Hematopoietic multipotent progenitor cell treated with erythropoietin and hydrocortisone succinate and interleukin-3 and kit ligand, for 4 days (in vitro differentiated cells): ENCODE data around the gene CD9.
"Not testable (repeated sequence)": the region's sequence is repeated elsewhere in the genome, so short reads cannot be mapped to it uniquely, and the experiment has no call there.

Experiments used
- DNase-seq: peaks from one replicate; pipeline ENCODE4 v3.0.0-alpha.2; 2015

Gene CD9

DNA sequence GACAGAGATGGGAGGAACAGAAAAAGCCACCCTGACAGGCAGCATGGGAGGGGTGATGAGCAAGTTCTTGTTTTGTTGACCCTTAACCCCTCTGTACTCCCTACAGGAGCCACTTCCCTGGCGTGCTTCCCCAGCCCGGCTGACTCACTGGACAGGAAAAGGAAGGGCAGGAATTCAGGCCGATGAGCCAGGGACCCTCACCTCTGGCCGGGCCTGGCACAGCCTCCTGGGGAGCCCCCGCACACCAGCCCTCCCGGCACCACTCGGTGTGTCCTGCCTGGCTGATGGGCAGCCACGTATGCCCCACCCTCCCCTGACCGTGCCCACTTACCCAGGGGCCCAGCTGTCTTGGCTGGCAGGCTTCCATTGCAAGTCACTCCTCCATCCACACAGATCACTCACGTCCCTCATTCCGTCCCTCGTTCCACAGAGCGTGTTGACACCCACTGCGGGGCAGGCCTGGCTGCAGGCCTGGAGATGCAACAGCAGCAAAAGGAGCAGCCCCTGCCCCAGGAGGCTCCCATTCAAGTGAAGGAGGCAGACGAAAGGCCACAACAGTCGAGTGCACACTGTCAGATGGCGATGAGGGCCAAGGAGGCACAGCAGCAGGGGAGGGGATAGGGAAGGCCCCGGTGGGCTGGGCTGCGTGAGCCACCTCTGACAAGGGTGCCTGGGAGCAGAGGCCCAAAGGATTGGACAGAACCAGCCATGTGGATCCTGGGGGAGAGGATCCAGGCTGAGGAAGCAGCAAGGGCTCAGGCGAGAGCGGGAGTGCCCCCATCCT, 19.7 kb upstream of the CD9 start:
- DNase-seq = no peak

GRCh38 chr12:6181166-6181565, 19.0 kb upstream of the CD9 start:
- no peak for DNase-seq

- no peak for DNase-seq
These were observed 18.5 kb upstream of the CD9 start for GRCh38 chr12:6181583-6182278.

DNA sequence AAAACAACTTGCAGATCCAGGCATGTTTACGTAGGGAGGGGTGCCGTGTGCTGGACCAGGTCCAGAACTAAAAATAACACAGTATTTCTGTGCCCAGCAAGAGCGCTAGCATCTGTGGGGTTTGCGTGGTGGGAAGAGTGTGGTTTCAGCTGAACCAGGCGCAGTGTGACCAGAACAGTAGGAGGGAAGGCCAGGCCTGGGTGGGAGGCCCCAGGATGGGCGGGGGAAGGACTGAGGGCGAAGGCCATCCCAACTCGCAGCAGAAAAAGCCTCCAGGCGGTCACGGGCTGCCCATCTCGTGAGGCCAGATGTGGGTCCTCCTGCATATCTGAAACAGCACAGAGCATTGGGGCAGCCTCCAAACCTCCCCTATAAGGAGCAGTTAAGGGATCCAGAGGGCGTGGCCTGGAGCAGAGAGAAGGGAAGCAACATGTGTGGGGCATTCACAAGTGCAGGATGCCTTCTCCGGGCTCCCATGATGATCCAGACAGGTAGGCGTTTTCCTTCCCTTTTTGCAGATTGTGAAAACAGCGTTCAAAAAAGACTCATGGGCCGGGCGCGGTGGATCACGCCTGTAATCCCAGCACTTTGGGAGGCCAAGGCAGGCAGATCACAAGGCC, 17.8 kb upstream of the CD9 start:
- peak; percentile 73 for DNase-seq

- no peak for DNase-seq
These were observed 16.3 kb upstream of the CD9 start for GRCh38 chr12:6183689-6184428.

- no peak for DNase-seq
These were observed 14.0 kb upstream of the CD9 start for GRCh38 chr12:6185961-6186827.

DNA sequence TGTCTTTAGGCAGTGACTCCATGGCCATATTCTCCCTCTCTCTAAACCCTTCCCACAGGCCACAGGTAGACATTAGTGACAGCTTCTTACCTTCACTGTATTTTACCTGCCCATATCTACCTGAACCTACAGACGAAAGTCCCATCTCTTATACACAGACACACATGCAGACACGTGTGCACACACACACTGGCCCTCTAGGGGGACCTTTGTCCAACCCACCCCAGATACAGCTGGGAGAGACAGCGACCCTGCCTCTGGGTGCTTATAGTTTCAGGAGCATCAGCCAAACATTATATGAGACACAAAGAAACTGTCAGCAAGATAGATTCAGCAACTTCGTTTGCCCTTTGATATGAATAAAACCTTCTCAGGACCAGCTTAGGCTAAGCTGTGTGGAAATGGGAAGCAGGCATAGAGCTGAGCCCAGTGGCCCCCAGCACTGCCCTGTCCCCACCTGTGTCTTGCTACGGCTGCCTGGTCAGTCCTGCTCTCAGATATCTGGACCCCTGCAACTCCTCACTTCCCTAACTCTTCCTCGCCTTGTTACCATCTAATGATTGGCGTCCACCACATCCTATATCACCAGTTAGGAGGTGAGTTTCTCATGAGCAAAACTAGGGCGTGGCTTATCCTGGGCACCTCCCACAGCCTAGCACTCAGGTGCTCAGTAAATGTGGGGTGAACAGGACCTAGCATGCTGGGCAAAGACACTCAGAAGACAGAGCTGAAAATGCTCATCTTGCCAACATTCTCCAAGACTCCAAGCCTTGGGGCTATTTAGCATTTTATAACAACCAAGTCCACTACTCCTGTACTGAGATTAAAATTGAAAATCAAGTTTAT, 12.0 kb upstream of the CD9 start:
- no peak for DNase-seq

- no peak for DNase-seq
These were observed 11.2 kb upstream of the CD9 start for GRCh38 chr12:6189028-6189427.

DNA sequence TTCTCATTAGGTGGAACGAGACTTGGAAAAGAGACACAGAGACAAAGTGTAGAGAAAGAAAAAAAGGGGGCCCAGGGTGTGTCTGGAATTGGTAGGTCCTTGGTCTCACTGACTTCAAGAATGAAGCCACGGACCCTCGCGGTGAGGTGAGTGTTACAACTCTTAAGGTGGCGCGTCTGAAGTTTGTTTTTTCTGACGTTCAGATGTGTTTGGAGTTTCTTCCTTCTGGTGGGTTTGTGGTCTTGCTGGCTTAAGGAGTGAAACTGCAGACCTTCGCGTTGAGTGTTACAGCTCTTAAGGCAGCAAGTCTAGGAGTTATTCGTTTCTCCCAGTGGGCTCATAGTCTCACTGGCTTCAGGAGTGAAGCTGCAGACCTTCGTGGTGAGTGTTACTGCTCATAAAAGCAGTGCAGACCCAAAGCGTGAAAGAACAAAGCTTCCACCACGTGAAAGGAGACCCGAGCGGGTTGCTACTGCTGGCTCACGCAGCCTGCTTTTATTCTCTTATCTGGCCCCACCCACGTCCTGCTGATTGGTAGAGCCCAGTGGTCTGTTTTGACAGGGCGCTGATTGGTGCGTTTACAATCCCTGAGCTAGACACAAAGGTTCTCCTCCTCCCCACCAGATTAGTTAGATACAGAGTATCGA, 10.1 kb upstream of the CD9 start:
- DNase-seq = not testable (repeated sequence)

- DNase-seq = not testable (repeated sequence)
These were observed 9.3 kb upstream of the CD9 start for GRCh38 chr12:6190767-6191530.

DNA sequence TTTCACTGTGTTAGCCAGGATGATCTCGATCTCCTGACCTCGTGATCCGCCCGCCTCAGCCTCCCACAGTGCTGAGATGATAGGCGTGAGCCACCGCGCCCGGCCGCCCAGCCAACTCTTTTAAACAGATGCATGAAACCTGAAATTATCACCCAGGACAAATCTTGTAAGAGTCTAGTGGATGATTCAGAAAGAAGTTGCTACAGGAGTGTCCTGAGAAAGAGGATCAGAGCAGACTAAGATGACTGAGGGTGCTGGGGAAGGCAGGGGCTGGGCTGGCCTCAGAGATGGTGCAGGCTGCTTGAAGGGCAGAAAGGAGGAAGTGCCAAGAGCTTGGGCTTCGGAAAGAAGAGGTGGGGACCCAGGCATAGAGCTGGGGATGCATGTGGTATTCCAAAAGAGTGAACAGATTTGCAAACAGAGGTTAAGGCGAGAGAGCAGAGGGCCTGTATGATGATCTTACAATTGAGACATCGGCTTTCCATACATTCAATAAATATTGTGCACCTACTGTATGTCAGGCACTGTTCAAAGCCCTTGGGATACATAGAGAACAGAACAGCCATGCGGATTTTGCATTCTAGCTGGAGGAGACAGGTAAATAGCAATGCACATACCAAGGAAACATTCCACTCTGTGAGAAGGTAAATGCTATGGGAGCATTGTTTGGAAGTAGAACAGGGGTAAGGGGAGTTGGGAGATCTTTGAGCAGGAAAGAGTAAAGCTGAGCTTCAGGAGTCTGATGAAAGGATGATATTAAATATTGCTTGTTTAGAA, 7.4 kb upstream of the CD9 start:
- DNase-seq = peak; percentile 55

DNA sequence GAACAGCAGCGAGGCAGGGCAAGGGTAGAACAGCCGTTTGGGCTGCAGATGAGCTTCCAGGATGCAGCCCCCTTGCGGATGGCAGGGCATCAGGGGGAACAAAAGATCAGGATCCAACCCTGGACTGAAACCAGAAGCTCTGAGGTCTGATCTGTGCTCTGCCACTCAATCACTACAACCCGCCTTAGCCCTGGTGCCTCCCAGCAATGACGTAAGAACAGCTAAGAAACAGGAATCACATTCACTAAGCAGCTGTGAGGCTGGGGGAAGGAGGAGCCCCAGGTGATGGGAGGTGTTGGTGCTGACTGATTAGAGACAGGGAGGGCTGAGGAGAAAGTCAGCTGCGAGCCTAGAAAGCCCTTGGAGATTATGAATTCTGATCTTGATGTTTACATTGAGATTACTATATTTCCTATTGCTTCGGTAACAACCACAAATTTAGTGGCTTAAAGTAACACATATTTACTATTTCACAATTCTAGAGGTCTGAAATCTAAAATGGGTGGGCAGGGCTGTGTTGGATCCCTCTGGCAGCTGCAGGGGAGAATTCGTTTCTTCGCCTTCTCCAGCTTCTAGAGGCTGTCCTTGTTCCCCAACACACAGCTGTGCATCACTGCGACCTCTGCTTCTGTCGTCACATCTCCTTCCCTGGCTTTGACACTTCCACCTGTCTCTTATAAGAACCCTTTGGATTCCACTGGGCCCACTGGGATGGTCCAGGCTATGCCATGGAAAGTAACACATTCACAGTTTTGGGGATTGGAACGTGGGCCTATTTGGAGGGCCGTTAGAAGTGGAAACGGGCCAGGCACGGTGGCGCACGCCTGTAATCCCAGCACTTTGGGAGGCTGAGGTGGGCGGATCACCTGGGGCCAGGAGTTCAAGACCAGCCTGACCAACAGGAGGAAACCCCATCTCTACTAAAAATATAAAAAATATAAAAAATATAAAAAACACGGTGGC, 6.1 kb upstream of the CD9 start:
- peak; percentile 55 for DNase-seq

- peak; percentile 78 for DNase-seq
These were observed 4.3 kb upstream of the CD9 start for GRCh38 chr12:6195665-6196535.

- DNase-seq = no peak
These were observed 2.1 kb upstream of the CD9 start for GRCh38 chr12:6198051-6198450.

DNA sequence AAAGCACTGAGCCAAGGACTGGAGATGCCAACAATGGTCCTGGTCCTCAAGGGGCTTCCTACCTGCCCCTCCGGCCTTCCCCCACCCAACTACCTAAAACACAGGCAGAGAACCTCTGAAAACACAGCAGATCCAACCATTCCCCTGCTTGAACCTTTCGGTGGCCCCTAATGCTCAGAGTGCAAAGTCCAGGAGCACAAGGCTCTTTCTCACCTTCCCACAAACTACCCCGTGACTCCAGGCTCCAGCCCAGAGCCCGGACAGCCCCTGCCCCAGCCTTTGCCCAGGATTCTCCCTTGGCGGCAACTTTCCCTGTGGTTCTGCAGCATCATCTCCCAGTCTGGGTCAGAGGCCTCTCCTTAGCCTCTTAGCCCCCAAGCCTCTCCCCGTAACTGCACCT, 1.6 kb upstream of the CD9 start:
- DNase-seq = no peak

DNA sequence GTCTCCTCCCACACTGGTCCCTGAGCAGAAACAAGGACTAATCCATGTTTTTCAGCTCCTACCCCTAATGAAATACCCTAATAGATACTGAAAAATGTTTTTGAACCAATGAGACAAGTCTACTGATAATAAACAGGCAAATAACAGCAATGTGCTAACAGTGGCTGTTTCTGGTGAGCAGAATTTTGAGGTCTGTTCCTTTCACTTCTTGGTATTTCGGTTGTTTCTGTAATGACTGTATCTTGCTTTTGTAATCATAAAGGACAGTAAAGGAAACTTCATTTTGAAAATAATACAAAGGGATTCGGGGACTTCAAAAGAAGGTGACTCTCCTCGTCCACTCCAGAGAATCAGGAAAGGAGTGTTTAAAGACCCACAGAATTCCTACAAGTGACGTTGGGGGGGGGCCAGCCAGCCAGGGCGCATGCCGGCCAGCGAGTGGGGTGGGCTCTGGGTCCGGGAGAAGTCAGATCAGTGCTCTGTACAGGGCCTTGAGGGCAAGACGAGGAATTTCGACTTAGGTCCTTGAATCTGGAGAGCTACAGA, 1.1 kb upstream of the CD9 start:
- DNase-seq = no peak
